Right lung (tissue), 5 donors: Measurements from ENCODE around the gene BLCAP. TPM values are rescaled to one million over a fixed set of nuclear protein-coding genes. Genes with fewer than 3 reads are reported as not detected.
"Not testable (repeated sequence)": the region's sequence is repeated elsewhere in the genome, so short reads cannot be mapped to it uniquely, and the experiment has no call there.

ENCODE experiments used
- DNase-seq, 2 donors: peaks; one replicate each; pipeline ENCODE4 v3.0.0-alpha.2; 2013
- polyA plus RNA-seq, 5 donors: library from polyadenylated mRNA; unstranded; fragments of 120-200 nt; gene quantifications; one replicate each; pipeline versions ENCODE4 v1.2.1 to v1.2.3, GENCODE V29; 2013; ENCODE audit warnings: inconsistent platforms in 1 of 5, low replicate concordance in 1 of 5; ENCODE audit not compliant: insufficient read length in 5 of 5, insufficient read depth in 1 of 5

The BLCAP gene
- polyA plus RNA-seq, 5 donors, result 64.4 to 90.8 (median 73.1) TPM

GRCh38 chr20:37492096-37492625 is 35.5 kb downstream of the BLCAP start:
- DNase-seq, result no peak

GRCh38 chr20:37490663-37491350 is 36.9 kb downstream of the BLCAP start:
- no peak for DNase-seq

GRCh38 chr20:37486209-37486608 is 41.5 kb downstream of the BLCAP start:
- not testable (repeated sequence) for DNase-seq

- DNase-seq, result no peak
Measured at GRCh38 chr20:37484331-37484730, 43.3 kb downstream of the BLCAP start.

GRCh38 chr20:37481610-37482009 is 46.1 kb downstream of the BLCAP start:
- no peak for DNase-seq

- no peak for DNase-seq
Measured at GRCh38 chr20:37480919-37481318, 46.8 kb downstream of the BLCAP start.

GRCh38 chr20:37479925-37480691 is 47.6 kb downstream of the BLCAP start:
- no peak for DNase-seq

GRCh38 chr20:37479266-37479665 is 48.4 kb downstream of the BLCAP start:
- DNase-seq, result no peak

GRCh38 chr20:37477041-37477440 is 50.6 kb downstream of the BLCAP start:
- DNase-seq, result no peak

GRCh38 chr20:37475252-37475651 is 52.4 kb downstream of the BLCAP start:
- no peak for DNase-seq

GRCh38 chr20:37474386-37474785 is 53.3 kb downstream of the BLCAP start:
- DNase-seq, result no peak

GRCh38 chr20:37473249-37474000 is 54.3 kb downstream of the BLCAP start:
- no peak for DNase-seq

GRCh38 chr20:37472435-37472834 is 55.2 kb downstream of the BLCAP start:
- DNase-seq, result not testable (repeated sequence)

GRCh38 chr20:37471741-37472235 is 55.9 kb downstream of the BLCAP start:
- no peak for DNase-seq

GRCh38 chr20:37470190-37470589 is 57.5 kb downstream of the BLCAP start:
- DNase-seq, result not testable (repeated sequence)

- DNase-seq, result no peak
Measured at GRCh38 chr20:37469531-37469930, 58.1 kb downstream of the BLCAP start.

GRCh38 chr20:37468886-37469285 is 58.8 kb downstream of the BLCAP start:
- DNase-seq, result no peak

Other genes with a start within 250 kb of the BLCAP start
- gene MANBAL, start 238.2 kb downstream of the BLCAP start, polyA plus RNA-seq, result 10 to 100 TPM; 53.5 to 62.0 (median 56.6) TPM
- gene SRC, start 181.7 kb downstream of the BLCAP start, polyA plus RNA-seq, result 10 to 100 TPM; 57.2 to 89.4 (median 72.2) TPM
- gene NNAT, start 6.6 kb downstream of the BLCAP start, polyA plus RNA-seq, result 10 to 100 TPM; 44.2 to 81.3 (median 56.2) TPM
- 10 to 100 TPM; 45.6 to 59.7 (median 51.3) TPM for gene CTNNBL1, start 166.2 kb upstream of the BLCAP start, polyA plus RNA-seq